Placental epithelial cell (primary cell): ENCODE data around the gene CISD3. TPM values are rescaled to one million over a fixed set of nuclear protein-coding genes. Genes with fewer than 3 reads are reported as not detected.

ENCODE experiments used
- small RNA-seq: library from RNA; depleted of rRNA; stranded (forward); fragments of <200 nt; gene quantifications from one replicate; pipeline ENCODE3, GENCODE V24; 2012
- total RNA-seq: library from RNA; depleted of rRNA; stranded (reverse); fragments of >200 nt; gene quantifications from 2 replicates; pipeline ENCODE4 v1.2.3, GENCODE V29; 2012

CISD3 gene
- total RNA-seq: 3.5 and 4.3 TPM in 2 replicates

GRCh38 chr17:38729886-38730525 is at the start of gene CISD3:
Gene CISD3, plus strand, starts transcription at chr17:38730341. Its CDS starts 18 bp downstream, at chr17:38730359.

GRCh38 chr17:38704606-38705522 is 25.3 kb upstream of the CISD3 start, which contains the start of gene MLLT6:
Gene MLLT6, plus strand, starts transcription at chr17:38705273. Its CDS starts 360 bp downstream, at chr17:38705633.

DNA sequence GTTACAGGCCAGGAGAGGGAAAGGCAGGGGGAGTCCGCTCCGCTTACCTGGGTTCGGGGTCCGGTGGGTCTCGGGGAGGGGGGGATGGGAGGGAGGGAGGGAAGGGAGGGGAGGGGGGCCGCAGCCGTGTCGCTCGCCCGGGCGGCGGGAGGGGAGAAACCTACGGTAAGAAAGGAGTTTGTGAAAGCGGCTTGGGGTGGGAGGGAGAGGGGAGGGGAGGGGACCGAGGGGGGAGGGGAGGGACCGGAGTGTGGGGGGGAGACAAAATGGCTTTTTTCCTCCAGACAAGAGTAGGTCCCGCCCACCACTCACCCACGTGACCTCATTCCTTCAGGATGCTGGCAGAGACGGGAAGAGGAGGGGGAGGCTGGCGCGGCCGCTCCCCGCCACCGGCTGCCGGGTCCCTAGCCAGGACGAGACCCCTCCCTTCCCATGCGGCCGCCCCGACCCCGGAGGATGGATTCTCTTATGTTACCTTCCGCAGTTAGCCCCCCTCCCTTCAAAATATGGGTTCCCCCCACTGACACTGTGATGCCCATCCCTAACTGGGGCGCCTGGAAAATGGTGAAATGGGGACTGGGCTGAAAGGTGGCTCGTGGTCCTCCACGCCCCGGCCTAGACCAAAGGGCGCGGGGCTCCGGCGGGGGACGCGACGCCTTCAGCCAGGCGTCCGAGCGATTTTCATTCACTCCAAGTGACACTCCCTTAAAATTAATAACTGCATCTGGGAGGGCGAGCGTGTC is 18.2 kb downstream of the CISD3 start, which contains the start of gene PCGF2:
Gene PCGF2 (minus strand): TSS at position 188 of the 743 bp plus-strand sequence. CDS start 7,934 bp downstream, outside the sequence.

GRCh38 chr17:38752308-38753070 is 22.3 kb downstream of the CISD3 start, which contains the start of gene PSMB3:
Gene PSMB3, plus strand, starts transcription at chr17:38752741. Its CDS starts 86 bp downstream, at chr17:38752827.

Small RNAs within 50 kb of the gene (small RNA-seq; reads per million reads assigned to genes)
- not detected for gene MIR4726
- not detected for gene MIR4734
- 0.32 reads per million, percentile 8 among the genes with 10 or more reads in this experiment for gene RNA5SP440
- not detected for gene RNU6-866P

Other genes starting within 250 kb of the CISD3 start
- 0.22 TPM in 1 of 2 replicates, not detected in the other for gene SRCIN1, start 124.4 kb upstream of the CISD3 start, total RNA-seq
- gene EPOP, start 55.4 kb upstream of the CISD3 start, total RNA-seq: 2.4 and 6.2 TPM in 2 replicates
- 42.8 and 49.0 TPM in 2 replicates for gene MLLT6, start 25.1 kb upstream of the CISD3 start, total RNA-seq
- gene PCGF2, start 18.0 kb downstream of the CISD3 start, total RNA-seq: 3.4 and 6.3 TPM in 2 replicates
- 150 and 406 TPM in 2 replicates for gene PSMB3, start 22.4 kb downstream of the CISD3 start, total RNA-seq
- gene PIP4K2B, start 69.2 kb downstream of the CISD3 start, total RNA-seq: 36.5 and 39.0 TPM in 2 replicates
- gene CWC25, start 95.0 kb downstream of the CISD3 start, total RNA-seq: 5.1 and 12.2 TPM in 2 replicates
- gene RPL23, start 123.4 kb downstream of the CISD3 start, total RNA-seq: 684 and 1,544 TPM in 2 replicates
- 243 and 373 TPM in 2 replicates for gene LASP1, start 139.7 kb downstream of the CISD3 start, total RNA-seq
- gene FBXO47, start 237.1 kb downstream of the CISD3 start, total RNA-seq: under 0.01 TPM in 1 of 2 replicates, not detected in the other